Mesenchymal stem cell (in vitro differentiated cells and primary cell): Measurements from ENCODE around the gene ZSCAN16.

Experiments used
- DNase-seq: peaks from one replicate; pipeline ENCODE4 v3.0.0-alpha.2; 2013
- H2AFZ ChIP-seq: one replicate; pipeline ENCODE4 v1.6.1; 2013; ENCODE audit warnings: low read depth, mild to moderate bottlenecking, control low read depth, inconsistent platforms, low read length, moderate library complexity
- H2AK5ac ChIP-seq: 2 replicates; pipeline ENCODE4 v1.6.1; 2013; ENCODE audit warnings: low read length, moderate library complexity, mild to moderate bottlenecking, inconsistent platforms; ENCODE audit not compliant: severe bottlenecking
- H2BK120ac ChIP-seq: one replicate; pipeline ENCODE4 v1.6.1; 2013; ENCODE audit warnings: low read depth, mild to moderate bottlenecking, inconsistent platforms, low read length, moderate library complexity
- H2BK12ac ChIP-seq, 2 experiments: one replicate each; pipeline ENCODE4 v1.6.1; 2013; ENCODE audit warnings: inconsistent platforms in 2 of 2, low read length in 2 of 2, mild to moderate bottlenecking in 2 of 2, moderate library complexity in 2 of 2, control low read depth in 1 of 2
- H2BK15ac ChIP-seq: one replicate; pipeline ENCODE4 v1.6.1; 2013; ENCODE audit warnings: mild to moderate bottlenecking, low read depth, inconsistent platforms; ENCODE audit not compliant: poor library complexity, severe bottlenecking
- H2BK5ac ChIP-seq: 2 replicates; pipeline ENCODE4 v1.6.1; 2013; ENCODE audit warnings: low read depth, mild to moderate bottlenecking, low read length, control low read depth, inconsistent platforms; ENCODE audit not compliant: poor library complexity, severe bottlenecking
- H3K14ac ChIP-seq, 2 experiments: one replicate each; pipeline ENCODE4 v1.6.1; 2013; ENCODE audit warnings: inconsistent platforms in 2 of 2, low read length in 2 of 2, control low read depth in 1 of 2, mild to moderate bottlenecking in 1 of 2, moderate library complexity in 1 of 2
- H3K18ac ChIP-seq, 2 experiments: one replicate each; pipeline ENCODE4 v1.6.1; 2013; ENCODE audit warnings: inconsistent platforms in 2 of 2, low read length in 2 of 2, control low read depth in 1 of 2, low read depth in 1 of 2, mild to moderate bottlenecking in 1 of 2
- H3K23ac ChIP-seq, 2 experiments: one replicate each; pipeline ENCODE4 v1.6.1; 2013; ENCODE audit warnings: inconsistent platforms in 2 of 2, low read length in 2 of 2, mild to moderate bottlenecking in 2 of 2, moderate library complexity in 2 of 2, control low read depth in 1 of 2
- H3K27ac ChIP-seq: 2 replicates; pipeline ENCODE4 v1.5.1; 2013; ENCODE audit warnings: mild to moderate bottlenecking, moderate library complexity, low read length, control low read depth, inconsistent platforms; ENCODE audit not compliant: poor library complexity, severe bottlenecking
- H3K27me3 ChIP-seq, 2 experiments: 2 replicates each; pipeline versions ENCODE4 v1.6.1 to v1.7.0; 2013; ENCODE audit warnings: low read length in 2 of 2, mild to moderate bottlenecking in 2 of 2, moderate library complexity in 2 of 2, control low read depth in 1 of 2, inconsistent platforms in 1 of 2; ENCODE audit not compliant: control insufficient read depth in 1 of 2, insufficient read depth in 1 of 2
- H3K36me3 ChIP-seq, 2 experiments: 2 replicates each; pipeline versions ENCODE4 v1.6.1 to v1.7.0; 2013; ENCODE audit warnings: low read length in 2 of 2, control low read depth in 1 of 2, inconsistent platforms in 1 of 2, low read depth in 1 of 2, mild to moderate bottlenecking in 1 of 2; ENCODE audit not compliant: insufficient read depth in 2 of 2, control insufficient read depth in 1 of 2
- H3K4ac ChIP-seq, 2 experiments: one replicate each; pipeline ENCODE4 v1.6.1; 2013; ENCODE audit warnings: inconsistent platforms in 2 of 2, low read length in 2 of 2, mild to moderate bottlenecking in 2 of 2, moderate library complexity in 2 of 2, control low read depth in 1 of 2, low read depth in 1 of 2
- H3K4me1 ChIP-seq: 2 replicates; pipeline ENCODE4 v1.6.1; 2013; ENCODE audit warnings: low read depth, low read length, control low read depth; ENCODE audit not compliant: control insufficient read depth, insufficient read depth
- H3K4me2 ChIP-seq: 2 replicates; pipeline ENCODE4 v1.6.1; 2013; ENCODE audit warnings: low read length, mild to moderate bottlenecking, inconsistent platforms; ENCODE audit not compliant: poor library complexity, severe bottlenecking
- H3K4me3 ChIP-seq, 2 experiments: 2 replicates each; pipeline versions ENCODE4 v1.5.1 to v1.7.0; 2013; ENCODE audit warnings: low read length in 2 of 2, mild to moderate bottlenecking in 2 of 2, control low read depth in 1 of 2, low read depth in 1 of 2; ENCODE audit not compliant: insufficient read depth in 1 of 2
- H3K79me1 ChIP-seq: replicated peaks from 2 replicates; pipeline ENCODE4 v1.6.1; 2013; ENCODE audit warnings: mild to moderate bottlenecking, control low read depth, low read length, inconsistent platforms; ENCODE audit not compliant: poor library complexity, severe bottlenecking
- H3K9ac ChIP-seq: 2 replicates; pipeline ENCODE4 v1.7.0; 2013; ENCODE audit warnings: mild to moderate bottlenecking, low read length, moderate library complexity
- H3K9me3 ChIP-seq: 2 replicates; pipeline ENCODE4 v1.7.0; 2013; ENCODE audit warnings: mild to moderate bottlenecking, low read length; ENCODE audit not compliant: control insufficient read depth
- H4K8ac ChIP-seq: one replicate; pipeline ENCODE4 v1.6.1; 2013; ENCODE audit warnings: inconsistent platforms, mild to moderate bottlenecking, low read length, moderate library complexity
- H4K91ac ChIP-seq: one replicate; pipeline ENCODE4 v1.6.1; 2013; ENCODE audit warnings: mild to moderate bottlenecking, low read length, inconsistent platforms
- WGBS: methylation state at CpG from one replicate; pipeline ENCODE4 v1.1.7; 2013; ENCODE audit warnings: mixed read lengths; 5-methylcytosine and 5-hydroxymethylcytosine counted together

ZSCAN16 gene

GRCh38 chr6:28105245-28105639 lies 19.2 kb upstream of the ZSCAN16 start:
- Histone ChIP-seq H3K18ac (peak overlapping the region; percentile 96 to 98), H3K4me2 (peak overlapping the region; percentile 95), H2AFZ (peak overlapping the region; percentile 99), H2BK120ac (no peak overlapping the region), H3K27me3 (no peaks in the 10 kb centered on the region), H3K9me3 (no peaks in the 10 kb centered on the region), H3K4me1 (peaks cover 5% of the 10 kb centered on the region), H3K14ac (no peak overlapping the region), H4K91ac (no peak overlapping the region), H3K79me1 (no peaks in the 10 kb centered on the region), H3K9ac (peak overlapping the region; percentile 91), H3K4me3 (peak overlapping the region; percentile 87 to 92), H2BK15ac (no peak overlapping the region), H3K36me3 (no peaks in the 10 kb centered on the region), H2AK5ac (no peak overlapping the region), H2BK5ac (no peak overlapping the region), H3K23ac (no peak overlapping the region), H3K27ac (peak overlapping the region; percentile 28), H2BK12ac (no peak overlapping the region), H4K8ac (peak overlapping the region; percentile 99), H3K4ac (no peak overlapping the region)
- WGBS, result 51% methylated on average over 3 of the region's 5 CpGs
- DNase-seq, result no peak

- H3K27ac ChIP-seq, result no peak overlapping the region
- no peak overlapping the region for H2AK5ac ChIP-seq
- DNase-seq, result no peak
- H3K4me2 ChIP-seq, result no peak overlapping the region
- no peak overlapping the region for H3K4me3 ChIP-seq
- no peaks in the 10 kb centered on the region for H3K79me1 ChIP-seq
- no peak overlapping the region for H3K14ac ChIP-seq
- no peak overlapping the region for H2AFZ ChIP-seq
- no peaks in the 10 kb centered on the region for H3K27me3 ChIP-seq
- 85% methylated on average over 3 of the region's 3 CpGs for WGBS
- H3K4ac ChIP-seq, result no peak overlapping the region
- H3K9ac ChIP-seq, result no peak overlapping the region
- no peak overlapping the region for H2BK15ac ChIP-seq
- no peak overlapping the region for H2BK5ac ChIP-seq
- no peak overlapping the region for H4K8ac ChIP-seq
- no peaks in the 10 kb centered on the region for H3K36me3 ChIP-seq
- peaks cover 5% of the 10 kb centered on the region for H3K4me1 ChIP-seq
- H3K18ac ChIP-seq, result no peak overlapping the region
- no peaks in the 10 kb centered on the region for H3K9me3 ChIP-seq
- H2BK12ac ChIP-seq, result no peak overlapping the region
- no peak overlapping the region for H3K23ac ChIP-seq
- H4K91ac ChIP-seq, result no peak overlapping the region
- no peak overlapping the region for H2BK120ac ChIP-seq
These were observed 16.9 kb upstream of the ZSCAN16 start for GRCh38 chr6:28107506-28107905.

DNA sequence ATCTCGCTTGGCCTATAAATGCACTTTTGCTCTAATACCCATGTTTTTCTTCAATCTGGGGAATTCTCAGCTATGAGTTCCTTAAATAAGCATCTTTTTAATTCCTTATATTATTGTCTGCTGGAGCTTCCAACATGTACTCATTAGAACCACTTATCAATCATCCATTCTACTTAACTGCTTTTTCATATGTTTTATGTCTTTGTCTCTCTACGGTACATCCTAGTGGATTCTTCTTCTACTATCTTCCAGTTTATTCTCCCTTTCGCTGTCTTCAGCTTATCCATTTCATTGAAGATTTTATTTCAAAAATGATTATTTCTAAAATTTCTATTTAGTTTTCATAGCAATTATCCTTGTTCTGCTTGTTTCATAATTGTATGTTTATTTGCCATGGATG lies 12.4 kb upstream of the ZSCAN16 start:
- H2BK12ac ChIP-seq, result no peak overlapping the region
- H3K4me3 ChIP-seq, result no peak overlapping the region
- peaks cover 2% of the 10 kb centered on the region for H3K79me1 ChIP-seq
- no peak overlapping the region for H3K18ac ChIP-seq
- H3K27me3 ChIP-seq, result no peaks in the 10 kb centered on the region
- H3K23ac ChIP-seq, result no peak overlapping the region
- H3K9ac ChIP-seq, result no peak overlapping the region
- no peak overlapping the region for H2BK120ac ChIP-seq
- no peaks in the 10 kb centered on the region for H3K9me3 ChIP-seq
- H2BK15ac ChIP-seq, result no peak overlapping the region
- no peak overlapping the region for H2AFZ ChIP-seq
- H2AK5ac ChIP-seq, result no peak overlapping the region
- peaks cover 12 to 21% of the 10 kb centered on the region in 2 experiments for H3K36me3 ChIP-seq
- no peak overlapping the region for H4K8ac ChIP-seq
- H3K4ac ChIP-seq, result no peak overlapping the region
- no peak overlapping the region for H2BK5ac ChIP-seq
- no peaks in the 10 kb centered on the region for H3K4me1 ChIP-seq
- no peak overlapping the region for H4K91ac ChIP-seq
- H3K27ac ChIP-seq, result no peak overlapping the region
- no peak overlapping the region for H3K14ac ChIP-seq
- 100% methylated on average over 2 of the region's 3 CpGs for WGBS
- no peak for DNase-seq
- H3K4me2 ChIP-seq, result no peak overlapping the region

GRCh38 chr6:28115799-28116198 lies 8.6 kb upstream of the ZSCAN16 start:
- Histone ChIP-seq H3K4me2 (no peak overlapping the region), H4K91ac (no peak overlapping the region), H3K79me1 (peaks cover 6% of the 10 kb centered on the region), H2BK120ac (no peak overlapping the region), H2BK5ac (no peak overlapping the region), H3K27me3 (no peaks in the 10 kb centered on the region), H3K9me3 (no peaks in the 10 kb centered on the region), H2AFZ (no peak overlapping the region), H2BK15ac (no peak overlapping the region), H3K4me1 (no peaks in the 10 kb centered on the region), H3K4me3 (no peak overlapping the region), H2BK12ac (no peak overlapping the region), H3K23ac (no peak overlapping the region), H3K18ac (no peak overlapping the region), H2AK5ac (no peak overlapping the region), H3K9ac (no peak overlapping the region), H3K36me3 (peaks cover 18 to 53% of the 10 kb centered on the region in 2 experiments), H3K27ac (no peak overlapping the region), H3K4ac (no peak overlapping the region), H3K14ac (no peak overlapping the region), H4K8ac (no peak overlapping the region)
- WGBS, result 100% methylated on average over 2 of the region's 2 CpGs
- DNase-seq, result no peak
